Measurements from ENCODE around the gene BOLA3.

DNA sequence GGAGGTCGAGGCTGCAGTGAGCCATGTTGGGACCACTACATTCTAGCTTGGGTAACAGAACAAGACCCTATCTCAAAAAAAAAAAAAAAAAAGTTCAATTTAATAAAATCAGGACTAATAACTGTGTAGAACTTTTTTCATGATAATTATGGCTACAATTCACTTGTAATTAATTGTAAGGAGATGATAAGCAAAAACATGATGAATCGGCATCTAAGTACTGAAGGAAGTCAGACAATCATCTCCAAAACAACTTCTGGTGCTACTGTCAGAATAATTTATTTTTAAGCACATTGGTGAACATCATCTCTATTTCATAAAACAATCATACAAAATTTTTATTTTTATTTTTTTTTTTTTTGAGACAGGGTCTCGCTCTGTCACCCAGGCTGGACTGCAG is 41.0 kb upstream of the BOLA3 start:
- TF ChIP-seq, protein P1, sequence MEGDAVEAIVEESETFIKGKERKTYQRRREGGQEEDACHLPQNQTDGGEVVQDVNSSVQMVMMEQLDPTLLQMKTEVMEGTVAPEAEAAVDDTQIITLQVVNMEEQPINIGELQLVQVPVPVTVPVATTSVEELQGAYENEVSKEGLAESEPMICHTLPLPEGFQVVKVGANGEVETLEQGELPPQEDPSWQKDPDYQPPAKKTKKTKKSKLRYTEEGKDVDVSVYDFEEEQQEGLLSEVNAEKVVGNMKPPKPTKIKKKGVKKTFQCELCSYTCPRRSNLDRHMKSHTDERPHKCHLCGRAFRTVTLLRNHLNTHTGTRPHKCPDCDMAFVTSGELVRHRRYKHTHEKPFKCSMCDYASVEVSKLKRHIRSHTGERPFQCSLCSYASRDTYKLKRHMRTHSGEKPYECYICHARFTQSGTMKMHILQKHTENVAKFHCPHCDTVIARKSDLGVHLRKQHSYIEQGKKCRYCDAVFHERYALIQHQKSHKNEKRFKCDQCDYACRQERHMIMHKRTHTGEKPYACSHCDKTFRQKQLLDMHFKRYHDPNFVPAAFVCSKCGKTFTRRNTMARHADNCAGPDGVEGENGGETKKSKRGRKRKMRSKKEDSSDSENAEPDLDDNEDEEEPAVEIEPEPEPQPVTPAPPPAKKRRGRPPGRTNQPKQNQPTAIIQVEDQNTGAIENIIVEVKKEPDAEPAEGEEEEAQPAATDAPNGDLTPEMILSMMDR (conservative IDR thresholded peaks at IDR 0.05 in 1 of 2, IDR thresholded peaks at IDR 0.05 in 1 of 2; ENCODE audit: low read depth in 1 of 2, low read length in 2 of 2): no peak
- TF ChIP-seq EZH2 (IDR thresholded peaks at IDR 0.05; ENCODE audit: low read length, missing control alignments): no peak

Measured in fibroblast of lung (primary cell).